ENCODE results near the gene R3HDM2.
A peak's percentile ranks its signal among the peaks of the same experiment; 100 is the strongest.

Gene R3HDM2

DNA sequence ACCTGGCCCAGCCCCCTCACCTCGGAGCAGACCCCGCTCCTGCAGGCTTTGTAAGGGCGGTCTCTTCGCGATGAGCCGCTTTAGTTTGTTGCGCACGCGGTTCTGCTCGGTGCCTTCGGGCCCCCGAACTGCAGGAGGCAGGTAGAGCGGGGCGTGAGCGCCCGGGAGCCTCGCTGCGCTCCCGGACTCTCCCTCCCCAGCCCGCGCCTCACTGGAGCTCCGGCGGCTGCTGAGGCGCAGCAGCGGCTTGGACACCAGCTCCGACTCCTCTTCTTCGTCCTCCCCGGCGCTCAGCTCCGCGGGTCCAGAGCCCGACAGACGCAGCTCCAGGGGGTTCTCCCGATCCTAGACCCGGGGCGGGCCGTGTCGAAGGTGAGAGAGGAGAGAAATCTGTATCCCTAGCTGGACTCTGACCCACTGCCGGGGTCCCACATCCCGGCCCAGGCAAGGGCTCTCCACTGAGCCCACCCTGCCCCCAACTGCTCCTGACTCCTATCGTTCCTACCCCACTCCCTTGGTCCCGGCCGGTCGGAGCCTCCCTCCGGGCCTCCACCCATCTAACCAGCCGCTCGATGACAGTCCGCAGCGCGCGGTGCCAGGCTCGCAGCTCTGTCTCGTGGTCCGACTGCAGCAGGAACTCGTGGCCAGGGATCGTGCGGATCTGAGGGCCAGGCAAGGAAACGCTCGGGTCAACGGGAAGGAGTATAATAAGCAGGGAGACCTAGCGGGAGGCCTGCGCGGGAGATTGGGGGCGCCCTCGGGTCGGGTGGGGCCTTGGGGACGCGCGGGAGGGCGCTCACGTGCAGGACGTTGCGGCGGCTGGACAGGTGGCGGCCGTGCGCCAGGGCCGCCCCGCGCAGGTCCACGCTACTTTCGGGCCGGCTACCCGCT is 44.7 kb upstream of the R3HDM2 start:
- Histone ChIP-seq H2AFZ (ENCODE audit: low read length) (no peak overlapping the region), H3K36me3 (ENCODE audit: insufficient read depth, low read length) (no peaks in the 10 kb centered on the region; the same call in 1 of the 2 replicates), H3K4me2 (ENCODE audit: low read length) (peak overlapping the region; percentile 74), H3K9me2 (ENCODE audit: low read depth, low read length) (no peaks in the 10 kb centered on the region), H3K27ac (ENCODE audit: low read depth, low read length, poor library complexity, severe bottlenecking) (no peak overlapping the region), H3K79me2 (ENCODE audit: insufficient read depth, low read length) (no peaks in the 10 kb centered on the region), H3F3A (ENCODE audit: insufficient read depth, low read length) (no peaks in the 10 kb centered on the region), H3K9ac (ENCODE audit: low read length) (no peak overlapping the region), H3K4me1 (ENCODE audit: insufficient read depth, low read length, severe bottlenecking) (peaks cover 46% of the 10 kb centered on the region), H3K27me3 (ENCODE audit: insufficient read depth, low read length) (no peaks in the 10 kb centered on the region), H3K4me3 (ENCODE audit: low read depth, low read length, poor library complexity, severe bottlenecking) (peak overlapping the region; percentile 57), H4K20me1 (ENCODE audit: insufficient read depth, low read length) (no peaks in the 10 kb centered on the region), H3K9me3 (ENCODE audit: low read length) (no peaks in the 10 kb centered on the region)
- TF ChIP-seq, protein P1, sequence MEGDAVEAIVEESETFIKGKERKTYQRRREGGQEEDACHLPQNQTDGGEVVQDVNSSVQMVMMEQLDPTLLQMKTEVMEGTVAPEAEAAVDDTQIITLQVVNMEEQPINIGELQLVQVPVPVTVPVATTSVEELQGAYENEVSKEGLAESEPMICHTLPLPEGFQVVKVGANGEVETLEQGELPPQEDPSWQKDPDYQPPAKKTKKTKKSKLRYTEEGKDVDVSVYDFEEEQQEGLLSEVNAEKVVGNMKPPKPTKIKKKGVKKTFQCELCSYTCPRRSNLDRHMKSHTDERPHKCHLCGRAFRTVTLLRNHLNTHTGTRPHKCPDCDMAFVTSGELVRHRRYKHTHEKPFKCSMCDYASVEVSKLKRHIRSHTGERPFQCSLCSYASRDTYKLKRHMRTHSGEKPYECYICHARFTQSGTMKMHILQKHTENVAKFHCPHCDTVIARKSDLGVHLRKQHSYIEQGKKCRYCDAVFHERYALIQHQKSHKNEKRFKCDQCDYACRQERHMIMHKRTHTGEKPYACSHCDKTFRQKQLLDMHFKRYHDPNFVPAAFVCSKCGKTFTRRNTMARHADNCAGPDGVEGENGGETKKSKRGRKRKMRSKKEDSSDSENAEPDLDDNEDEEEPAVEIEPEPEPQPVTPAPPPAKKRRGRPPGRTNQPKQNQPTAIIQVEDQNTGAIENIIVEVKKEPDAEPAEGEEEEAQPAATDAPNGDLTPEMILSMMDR (IDR thresholded peaks at IDR 0.05; ENCODE audit: low read length), result no peak
- TF ChIP-seq EZH2 (IDR thresholded peaks at IDR 0.05; ENCODE audit: borderline replicate concordance, low read length), result no peak

DNA sequence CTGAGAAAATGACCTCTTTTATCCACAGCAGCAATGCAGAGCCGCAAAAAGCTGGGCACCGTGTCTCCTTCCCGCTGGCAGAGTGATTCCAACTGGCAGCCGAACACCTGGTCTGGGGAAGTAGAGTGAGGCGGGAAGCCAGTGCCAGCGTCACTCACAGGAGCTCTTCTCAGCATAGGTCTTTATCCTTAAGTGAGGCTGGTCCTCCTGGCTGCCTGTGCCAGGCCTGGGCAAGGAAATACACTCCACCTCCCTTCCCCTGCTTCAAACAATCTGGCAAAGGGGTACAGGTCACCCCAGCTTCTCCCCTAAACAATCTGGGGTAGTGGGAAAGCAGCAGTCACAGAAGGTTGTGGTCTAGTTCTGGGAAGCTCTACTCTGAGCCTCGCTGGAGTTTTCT is 44.0 kb upstream of the R3HDM2 start:
- no peak overlapping the region for H3K4me2 ChIP-seq (ENCODE audit: low read length)
- H4K20me1 ChIP-seq (ENCODE audit: insufficient read depth, low read length), result no peaks in the 10 kb centered on the region
- H3K36me3 ChIP-seq (ENCODE audit: insufficient read depth, low read length), result no peaks in the 10 kb centered on the region; the same call in 1 of the 2 replicates
- no peaks in the 10 kb centered on the region for H3K9me3 ChIP-seq (ENCODE audit: low read length)
- H3K4me1 ChIP-seq (ENCODE audit: insufficient read depth, low read length, severe bottlenecking), result peaks cover 39% of the 10 kb centered on the region
- H3K79me2 ChIP-seq (ENCODE audit: insufficient read depth, low read length), result no peaks in the 10 kb centered on the region
- H3F3A ChIP-seq (ENCODE audit: insufficient read depth, low read length), result no peaks in the 10 kb centered on the region
- no peak overlapping the region for H3K9ac ChIP-seq (ENCODE audit: low read length)
- no peak overlapping the region for H3K27ac ChIP-seq (ENCODE audit: low read depth, low read length, poor library complexity, severe bottlenecking)
- no peak overlapping the region for H3K4me3 ChIP-seq (ENCODE audit: low read depth, low read length, poor library complexity, severe bottlenecking)
- TF ChIP-seq EZH2 (IDR thresholded peaks at IDR 0.05; ENCODE audit: borderline replicate concordance, low read length), result no peak
- TF ChIP-seq, protein P1 (IDR thresholded peaks at IDR 0.05; ENCODE audit: low read length), result no peak
- H2AFZ ChIP-seq (ENCODE audit: low read length), result no peak overlapping the region
- H3K27me3 ChIP-seq (ENCODE audit: insufficient read depth, low read length), result no peaks in the 10 kb centered on the region
- no peaks in the 10 kb centered on the region for H3K9me2 ChIP-seq (ENCODE audit: low read depth, low read length)

DNA sequence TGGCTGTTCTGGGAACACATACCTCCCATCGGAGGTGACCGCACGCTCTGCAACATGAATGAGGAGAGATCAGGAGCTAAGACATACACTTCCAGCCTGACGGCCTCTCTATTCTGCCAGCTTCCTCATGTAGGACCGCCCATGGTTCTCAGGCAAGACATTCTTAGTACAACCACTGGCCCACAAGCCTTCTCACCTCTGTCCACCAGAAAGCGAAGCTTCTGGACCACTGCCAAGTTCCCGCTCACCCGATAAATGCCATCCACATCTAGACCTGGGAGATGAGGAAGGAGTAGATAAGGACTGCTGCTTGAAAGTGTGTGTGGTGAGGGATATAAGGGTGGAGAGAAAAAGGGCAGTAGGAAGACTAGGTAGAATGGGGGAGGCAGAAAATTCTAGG is 43.6 kb upstream of the R3HDM2 start:
- H3F3A ChIP-seq (ENCODE audit: insufficient read depth, low read length), result no peaks in the 10 kb centered on the region
- H3K4me3 ChIP-seq (ENCODE audit: low read depth, low read length, poor library complexity, severe bottlenecking), result no peak overlapping the region
- H2AFZ ChIP-seq (ENCODE audit: low read length), result no peak overlapping the region
- peaks cover 35% of the 10 kb centered on the region for H3K4me1 ChIP-seq (ENCODE audit: insufficient read depth, low read length, severe bottlenecking)
- H3K27ac ChIP-seq (ENCODE audit: low read depth, low read length, poor library complexity, severe bottlenecking), result no peak overlapping the region
- no peak overlapping the region for H3K4me2 ChIP-seq (ENCODE audit: low read length)
- H3K9me2 ChIP-seq (ENCODE audit: low read depth, low read length), result no peaks in the 10 kb centered on the region
- no peaks in the 10 kb centered on the region for H3K9me3 ChIP-seq (ENCODE audit: low read length)
- no peaks in the 10 kb centered on the region; the same call in 1 of the 2 replicates for H3K36me3 ChIP-seq (ENCODE audit: insufficient read depth, low read length)
- H3K9ac ChIP-seq (ENCODE audit: low read length), result no peak overlapping the region
- no peaks in the 10 kb centered on the region for H4K20me1 ChIP-seq (ENCODE audit: insufficient read depth, low read length)
- no peak for TF ChIP-seq EZH2 (IDR thresholded peaks at IDR 0.05; ENCODE audit: borderline replicate concordance, low read length)
- TF ChIP-seq, protein P1 (IDR thresholded peaks at IDR 0.05; ENCODE audit: low read length), result no peak
- no peaks in the 10 kb centered on the region for H3K27me3 ChIP-seq (ENCODE audit: insufficient read depth, low read length)
- H3K79me2 ChIP-seq (ENCODE audit: insufficient read depth, low read length), result no peaks in the 10 kb centered on the region

Measured in OCI-LY1 (cell line).